RCC 7860 (cell line): ENCODE results near the gene NPAS3.

ENCODE experiments used
- DNase-seq: peaks from one replicate; pipeline ENCODE4 v3.0.0-alpha.2; 2015; ENCODE audit warnings: low spot score
- FAIRE-seq: peaks from 2 replicates; lab custom pipeline; 2012; peaks lifted over from hg19 to GRCh38; lab: Jason Lieb, UNC

NPAS3 gene

DNA sequence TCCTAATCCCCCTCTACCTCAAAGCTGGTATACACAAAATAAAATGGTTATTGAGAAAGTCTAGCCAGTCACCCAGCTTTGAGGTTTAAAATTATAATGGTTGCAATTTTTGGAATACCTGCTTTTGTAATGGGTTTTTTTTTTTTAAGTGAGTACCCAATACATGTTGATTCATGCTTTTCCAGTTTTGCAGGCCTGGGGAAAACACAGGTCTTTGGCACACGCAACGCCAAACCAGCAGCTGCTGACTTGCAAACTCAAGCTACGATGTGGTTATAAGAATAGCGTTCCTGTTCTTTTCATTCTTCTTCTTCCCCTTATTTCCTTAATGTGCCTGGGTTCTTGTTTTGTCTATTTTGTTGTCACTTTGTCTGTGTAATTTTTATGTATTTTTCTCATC is 779.2 kb downstream of the NPAS3 start:
- FAIRE-seq: no peak

DNA sequence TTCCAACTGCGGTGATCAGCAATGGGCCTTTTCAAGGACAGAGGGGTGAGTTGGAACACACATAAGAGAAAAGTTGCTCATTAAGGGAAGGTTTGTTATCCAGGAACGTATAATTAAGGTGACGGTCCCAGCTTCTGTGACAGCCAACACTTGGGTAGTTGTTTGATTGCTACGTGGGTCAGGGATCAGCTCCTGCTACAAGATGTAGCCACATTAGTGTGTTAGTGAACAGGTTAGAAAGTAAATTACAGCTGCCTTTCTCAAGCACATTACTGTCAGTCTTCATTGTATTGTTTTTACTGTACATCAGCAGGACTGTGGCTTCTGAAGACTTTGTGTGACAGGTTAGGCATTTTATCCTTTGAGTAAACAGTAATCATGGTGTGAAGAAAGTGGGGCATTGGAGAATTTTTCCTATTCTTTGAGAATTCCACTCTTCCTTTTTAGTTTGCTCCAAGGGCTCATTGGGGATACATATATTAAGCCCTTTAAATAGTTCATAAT is 781.7 kb downstream of the NPAS3 start:
- FAIRE-seq: no peak
- DNase-seq: no peak

More for the DNA sequence above, 779.2 kb downstream of the NPAS3 start:
- no peak for DNase-seq

DNA sequence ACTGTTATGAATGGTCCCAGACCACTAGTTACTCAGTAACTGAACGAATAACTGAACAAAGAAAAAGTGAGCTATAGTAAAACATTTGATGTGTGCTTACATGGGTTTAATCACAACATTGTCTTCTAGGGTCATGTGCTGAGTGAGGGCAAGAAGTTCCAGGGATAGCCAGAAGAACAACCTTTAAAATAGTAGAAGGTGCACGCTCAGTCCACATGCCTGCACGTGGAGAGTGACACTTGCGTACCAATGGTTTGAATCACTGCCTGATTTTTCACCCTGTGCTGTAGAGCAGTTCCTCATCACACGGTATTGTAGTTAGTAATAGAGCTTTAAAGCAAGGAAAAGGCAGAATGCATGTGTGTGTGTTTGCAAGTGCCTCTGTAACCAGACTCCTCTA is 788.0 kb downstream of the NPAS3 start:
- DNase-seq (no peak), FAIRE-seq (no peak)

DNA sequence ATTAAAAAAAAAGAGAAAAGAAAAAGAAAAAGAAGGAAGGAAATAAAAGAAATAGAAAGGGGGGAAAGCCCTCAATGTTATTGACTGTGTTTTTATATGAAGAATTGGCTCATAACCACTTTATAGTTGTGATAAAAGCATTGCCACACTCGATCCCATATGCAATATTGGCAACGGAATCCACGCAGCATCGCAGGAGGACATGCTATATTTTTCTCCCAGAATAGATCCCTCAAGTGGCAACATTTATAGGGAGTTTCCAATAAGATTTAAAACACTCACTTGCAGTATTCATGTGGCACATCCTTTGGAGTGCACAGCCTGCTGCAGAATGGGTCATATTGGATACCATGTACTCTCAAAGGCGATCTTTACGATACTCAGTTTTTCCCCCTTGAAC is 788.9 kb downstream of the NPAS3 start:
- FAIRE-seq: no peak
- DNase-seq: no peak

DNA sequence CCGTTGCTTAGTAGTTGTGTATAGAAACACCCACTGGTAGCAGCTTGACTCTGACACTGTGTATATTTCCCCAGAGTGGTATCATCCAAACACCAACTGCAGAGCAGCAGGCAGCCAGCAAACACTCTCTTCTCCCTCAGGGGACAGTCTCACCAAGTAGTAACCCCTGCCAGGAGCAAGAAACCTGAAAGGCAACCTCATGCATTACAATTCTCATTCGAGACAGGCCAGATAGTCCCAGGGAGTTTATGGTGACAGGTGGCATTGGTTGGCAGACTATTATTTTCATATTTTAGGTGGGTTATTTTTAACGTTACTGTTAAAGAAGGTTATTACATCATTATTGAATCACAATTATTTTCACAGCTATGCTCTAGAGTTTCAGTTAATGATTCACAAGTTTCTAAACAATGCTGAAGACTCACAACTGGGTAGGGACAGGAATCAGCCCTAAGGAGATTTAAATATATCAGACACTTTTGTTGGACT is 789.4 kb downstream of the NPAS3 start:
- FAIRE-seq (no peak), DNase-seq (no peak)

DNA sequence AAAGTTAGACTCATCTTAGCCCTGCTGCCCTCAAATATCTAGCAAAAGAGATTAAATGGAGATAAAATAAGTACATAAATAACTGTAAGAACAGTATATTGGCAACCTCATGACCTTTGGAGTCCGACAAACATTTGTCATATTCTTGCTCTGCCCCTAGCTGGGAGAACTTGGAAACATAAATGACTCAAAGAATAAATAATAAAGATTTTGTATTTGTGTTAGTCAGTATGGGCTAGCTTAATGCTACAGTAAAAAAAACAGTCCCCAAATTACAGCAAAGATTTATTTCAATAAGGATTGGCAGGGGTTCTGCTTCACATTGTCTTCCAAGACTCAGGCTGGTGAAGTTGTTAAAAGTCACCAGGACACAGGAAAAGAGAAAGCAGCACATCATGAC is 791.5 kb downstream of the NPAS3 start:
- DNase-seq (no peak), FAIRE-seq (no peak)

DNA sequence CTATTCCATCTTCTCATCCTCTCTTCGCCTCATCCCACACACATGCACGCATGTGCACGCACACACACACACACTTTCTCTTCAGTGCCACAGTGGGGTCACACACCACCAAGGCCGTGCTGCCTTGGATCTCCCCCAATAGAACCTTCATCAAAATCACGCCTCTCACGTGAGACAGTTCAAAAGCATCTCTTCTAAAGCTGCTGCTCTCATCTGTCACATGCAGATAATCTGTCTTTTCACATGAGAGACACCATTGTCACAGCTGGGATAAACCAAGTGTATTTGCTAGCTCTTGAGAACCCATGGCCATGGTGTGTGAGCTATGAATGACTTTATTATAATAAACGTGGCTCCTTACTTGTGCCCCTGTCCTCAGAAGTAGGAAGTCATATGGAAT is 793.5 kb downstream of the NPAS3 start:
- DNase-seq (no peak), FAIRE-seq (no peak)

DNA sequence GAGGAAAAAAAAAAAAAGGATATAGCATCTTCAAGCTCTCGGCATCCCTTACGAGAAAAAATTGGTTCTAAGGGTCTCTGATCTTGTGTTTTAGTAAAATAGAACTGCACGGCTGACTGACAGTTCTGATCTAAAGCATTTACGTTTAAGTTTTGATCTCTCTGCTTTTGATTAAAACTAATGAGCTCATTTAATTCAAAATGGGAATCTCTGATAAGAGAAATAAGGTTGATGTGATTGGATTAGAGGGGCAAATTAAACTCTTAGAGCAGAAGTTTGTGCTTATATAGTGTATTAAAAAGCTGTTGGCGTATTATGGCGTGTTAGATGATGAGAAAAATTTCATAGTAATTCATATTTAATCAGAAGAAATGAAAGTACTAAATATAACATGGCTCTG is 794.6 kb downstream of the NPAS3 start:
- FAIRE-seq (no peak), DNase-seq (no peak)

DNA sequence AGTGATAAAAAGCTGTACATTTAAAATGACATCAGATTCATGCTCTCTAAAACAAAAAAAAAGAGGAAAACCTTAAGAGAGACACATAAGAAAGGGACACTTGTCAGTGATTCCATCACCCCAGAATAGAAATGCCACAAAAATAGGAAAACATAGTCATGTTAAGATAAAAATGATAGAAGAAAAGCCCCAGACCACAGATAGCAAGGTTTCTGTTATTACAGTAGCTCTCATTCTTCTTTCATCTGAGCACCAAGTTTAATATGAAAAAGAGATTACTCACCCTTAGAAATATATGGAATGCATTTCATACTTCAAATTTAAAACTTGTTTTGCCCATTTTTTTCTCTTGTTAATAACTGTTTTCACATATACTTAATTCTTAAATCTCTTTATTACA is 795.0 kb downstream of the NPAS3 start:
- FAIRE-seq: no peak
- DNase-seq: no peak

DNA sequence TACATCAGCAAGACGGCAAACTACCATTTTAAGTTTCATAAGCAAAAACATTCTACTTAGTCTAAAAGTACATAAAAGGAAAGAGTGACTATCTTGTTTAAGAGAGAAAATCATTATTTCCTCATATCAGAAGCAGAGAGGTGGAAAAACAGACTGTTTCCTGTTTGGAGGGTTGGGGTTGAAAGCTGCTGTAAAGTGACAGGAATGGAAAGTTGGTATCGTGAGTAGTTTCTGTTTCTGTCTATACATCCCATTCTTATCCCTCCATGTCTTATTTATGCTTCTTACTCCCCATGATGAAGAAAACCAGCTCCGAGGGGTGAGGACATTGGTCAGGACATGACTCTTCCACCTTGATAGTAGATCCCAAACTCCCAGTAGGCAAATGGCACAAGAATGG is 795.7 kb downstream of the NPAS3 start:
- FAIRE-seq (no peak), DNase-seq (no peak)

DNA sequence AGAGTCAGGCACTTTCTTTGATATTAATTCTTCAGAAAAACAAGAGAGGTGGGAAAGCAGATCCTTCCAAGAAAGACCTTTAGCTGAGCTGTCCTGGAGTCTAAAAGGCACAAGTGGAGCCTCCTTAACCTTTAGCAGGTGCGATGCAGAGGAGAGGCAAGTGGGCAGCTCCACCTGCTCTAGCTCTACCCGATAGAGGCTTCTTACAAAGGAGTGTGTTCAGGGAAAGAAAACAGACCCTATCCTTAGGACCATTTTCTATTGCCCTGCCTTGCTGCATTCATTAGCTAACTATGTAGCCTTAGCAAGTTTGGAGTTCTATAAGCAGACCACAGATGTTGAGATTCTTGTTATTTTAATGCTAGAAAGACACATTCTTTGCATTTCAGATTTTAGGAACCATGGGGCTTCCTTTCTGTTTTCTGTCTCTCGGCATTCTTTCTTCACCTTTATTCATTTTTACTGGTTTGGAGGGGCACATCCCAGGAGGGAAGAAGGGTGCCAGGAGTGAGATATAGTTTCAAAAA is 797.7 kb downstream of the NPAS3 start:
- DNase-seq (no peak), FAIRE-seq (no peak)

DNA sequence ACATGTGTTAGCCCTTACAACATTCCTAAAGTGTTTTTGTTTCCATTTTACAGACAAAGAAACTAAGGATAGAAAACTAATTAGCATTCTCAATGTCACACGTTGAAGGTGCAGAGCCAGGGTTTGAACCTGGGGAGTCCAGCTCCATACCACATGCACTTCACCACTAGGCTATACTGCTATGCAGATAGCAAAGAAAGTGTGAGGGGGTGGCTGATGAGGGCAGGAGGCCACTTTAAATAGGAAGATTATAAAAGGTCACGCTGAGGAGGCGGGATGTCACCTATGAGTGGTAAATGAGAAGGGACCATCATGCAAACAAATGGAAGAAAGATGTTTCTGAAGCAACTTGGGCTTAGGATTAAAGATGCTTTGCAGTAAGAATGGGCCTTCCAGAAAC is 798.3 kb downstream of the NPAS3 start:
- DNase-seq (no peak), FAIRE-seq (no peak)

DNA sequence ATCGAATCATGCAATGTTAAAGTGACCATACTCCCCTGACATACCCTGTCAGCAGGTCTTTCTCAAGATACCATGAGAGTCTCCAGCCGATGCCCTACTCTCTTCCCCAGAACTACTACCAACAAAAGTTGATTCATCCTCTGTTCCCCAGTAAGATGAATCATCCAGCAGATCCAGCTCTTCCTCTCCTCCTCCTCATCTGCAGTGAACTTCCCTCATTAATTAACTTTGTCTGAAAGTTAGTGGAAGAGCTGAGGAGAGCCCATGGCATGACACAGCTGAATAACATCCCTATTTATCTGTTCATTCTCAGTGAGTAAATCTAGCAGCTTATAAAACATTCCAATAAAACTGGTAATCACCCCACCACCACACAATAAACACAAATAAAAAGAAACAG is 798.8 kb downstream of the NPAS3 start:
- peak; percentile 58 for DNase-seq
- no peak for FAIRE-seq

DNA sequence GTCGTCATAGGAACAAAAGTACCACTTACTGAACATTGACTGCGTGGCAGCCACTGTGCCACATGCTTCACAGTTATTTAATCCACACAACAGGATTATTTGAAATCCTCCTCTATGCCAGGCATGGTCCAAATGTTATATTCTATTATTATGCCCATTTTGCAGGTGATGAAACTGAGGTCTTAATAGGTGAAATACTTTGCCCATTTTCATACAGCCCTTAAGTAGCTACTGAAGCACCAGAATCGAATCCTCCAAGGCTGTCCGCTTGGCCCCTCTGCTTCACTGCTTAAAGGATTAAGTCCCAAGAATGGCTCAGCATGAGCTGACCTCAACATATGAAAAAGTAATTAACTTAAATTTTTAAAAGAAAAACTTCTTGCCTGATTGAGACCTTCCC is 799.4 kb downstream of the NPAS3 start:
- DNase-seq (no peak), FAIRE-seq (no peak)

DNA sequence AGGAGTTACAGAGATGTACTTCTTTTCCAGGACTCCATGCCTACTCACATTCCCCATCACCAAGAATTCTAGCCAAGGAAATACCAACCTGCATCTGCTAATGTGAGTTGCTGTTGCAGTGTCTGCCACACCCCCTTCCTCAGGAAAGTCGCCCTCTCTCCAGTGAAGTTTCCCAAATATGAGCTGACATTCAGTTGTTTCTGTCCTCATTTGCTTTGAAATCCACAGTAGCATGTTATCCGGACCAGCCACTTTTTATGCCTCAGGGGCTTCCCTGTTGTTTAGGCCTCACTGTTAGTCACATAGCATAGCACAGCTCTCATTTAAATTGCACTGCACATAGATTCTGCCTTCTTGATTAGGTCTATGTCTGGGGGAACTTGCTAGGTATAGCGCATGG is 799.8 kb downstream of the NPAS3 start:
- no peak for DNase-seq
- FAIRE-seq: no peak

DNA sequence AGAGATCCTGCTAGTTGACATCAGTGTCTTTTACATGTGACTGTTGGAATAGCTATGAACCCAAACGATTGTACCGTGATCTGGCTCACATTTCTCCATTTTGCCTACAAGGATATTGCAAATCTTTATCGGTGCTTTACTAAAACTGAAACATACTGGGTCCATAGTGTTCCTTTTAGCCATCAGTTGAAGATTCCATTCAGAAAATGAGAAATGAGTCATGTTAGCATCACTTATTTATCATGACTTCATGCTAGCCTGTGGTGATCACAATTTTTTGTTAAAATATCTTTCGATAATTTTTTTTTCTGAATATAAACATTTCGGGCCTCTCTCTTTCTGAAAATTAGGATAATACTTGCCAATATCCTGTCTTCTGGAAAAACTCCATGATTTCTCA is 801.9 kb downstream of the NPAS3 start:
- DNase-seq (no peak), FAIRE-seq (no peak)

DNA sequence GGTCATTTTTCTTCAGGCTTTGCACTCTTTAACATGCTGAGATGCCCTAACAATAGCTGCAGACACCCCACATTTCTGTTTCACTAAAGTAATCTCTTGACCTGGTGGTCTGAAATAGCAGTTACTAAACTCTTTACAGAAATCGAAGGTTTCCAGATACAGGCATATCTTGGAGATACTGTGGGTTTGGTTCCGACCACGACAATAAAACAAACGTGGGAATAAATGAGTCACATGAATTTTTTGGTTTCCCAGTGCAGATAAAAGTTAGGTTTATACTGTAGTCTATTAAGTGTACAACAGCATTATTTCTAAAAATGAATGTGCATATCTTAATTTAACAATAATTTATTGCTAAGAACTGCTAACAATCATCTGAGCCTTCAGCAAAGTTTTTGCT is 803.5 kb downstream of the NPAS3 start:
- FAIRE-seq: no peak
- no peak for DNase-seq

DNA sequence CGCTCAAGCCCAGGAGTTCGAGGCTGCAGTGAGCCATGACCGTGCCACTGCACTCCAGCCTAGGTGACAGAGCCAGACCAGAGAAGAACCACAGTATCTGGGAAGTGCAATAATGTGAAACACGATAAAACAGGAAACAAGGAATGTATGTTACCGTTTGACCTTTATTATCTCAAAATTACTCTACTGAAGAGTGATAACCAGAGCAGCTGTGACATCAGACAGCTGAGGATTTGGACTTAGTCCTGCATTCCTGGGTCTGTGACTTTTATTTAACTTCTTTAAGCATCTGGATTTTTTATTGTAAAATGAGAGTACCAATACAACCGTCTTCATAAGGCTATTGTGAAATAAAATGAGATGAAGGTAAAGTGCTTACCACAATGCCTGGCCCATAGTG is 806.5 kb downstream of the NPAS3 start:
- FAIRE-seq (no peak), DNase-seq (no peak)

DNA sequence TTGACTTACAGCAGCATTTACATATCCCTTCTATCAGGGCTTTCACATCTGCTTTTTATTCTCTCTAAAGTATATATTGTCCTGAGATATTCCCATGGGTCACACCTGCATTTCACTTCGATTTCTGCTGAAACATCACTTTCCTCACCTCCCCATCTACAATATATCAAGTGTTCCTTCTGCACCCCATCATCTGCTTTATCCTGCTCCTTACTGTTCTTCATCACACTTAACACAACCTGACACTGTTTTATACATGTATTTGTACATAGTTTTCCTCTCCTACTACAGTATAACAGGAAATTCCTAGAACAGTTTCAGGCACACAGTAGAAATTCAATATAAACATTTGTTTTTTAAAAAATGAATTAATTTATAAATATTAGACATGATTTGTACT is 809.1 kb downstream of the NPAS3 start:
- FAIRE-seq (no peak), DNase-seq (no peak)

DNA sequence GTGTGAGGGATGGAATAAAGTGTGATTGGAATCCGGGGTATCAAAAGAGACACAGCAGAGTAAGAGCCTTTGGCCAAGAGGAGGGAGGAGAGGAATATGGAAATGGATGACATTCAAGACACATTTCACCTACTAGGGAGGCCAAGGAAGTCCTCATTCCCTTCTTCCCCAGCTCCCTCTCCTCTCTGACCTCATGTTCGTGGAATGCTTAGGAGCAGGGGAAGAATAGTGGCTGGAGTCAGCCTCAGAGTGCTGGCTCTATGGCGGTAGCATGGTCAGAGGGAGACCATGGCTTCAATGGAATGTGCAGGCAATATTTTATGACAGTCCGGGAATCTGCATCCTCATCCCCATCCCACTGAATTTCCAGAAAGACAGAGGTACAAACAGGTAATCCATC is 815.6 kb downstream of the NPAS3 start:
- DNase-seq: no peak
- no peak for FAIRE-seq

DNA sequence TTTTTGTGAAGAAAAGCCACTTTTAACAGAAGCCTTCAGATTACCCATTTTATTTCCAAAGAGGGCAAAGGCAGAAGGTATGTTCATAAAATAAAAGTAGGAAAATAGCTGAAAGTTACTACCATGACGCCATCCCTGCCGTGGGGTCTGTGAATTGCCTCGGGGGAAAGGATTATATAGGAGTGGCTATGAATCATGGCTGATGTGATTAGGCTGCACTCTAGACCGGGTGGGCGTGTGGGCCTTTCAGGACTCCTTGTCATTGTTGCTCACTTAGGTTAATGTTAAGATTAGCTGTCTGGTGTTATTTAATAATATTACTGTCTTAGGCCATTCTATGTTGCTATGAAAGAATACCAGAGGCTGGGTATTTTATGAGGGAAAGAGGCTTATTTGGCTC is 816.7 kb downstream of the NPAS3 start:
- no peak for FAIRE-seq
- no peak for DNase-seq

DNA sequence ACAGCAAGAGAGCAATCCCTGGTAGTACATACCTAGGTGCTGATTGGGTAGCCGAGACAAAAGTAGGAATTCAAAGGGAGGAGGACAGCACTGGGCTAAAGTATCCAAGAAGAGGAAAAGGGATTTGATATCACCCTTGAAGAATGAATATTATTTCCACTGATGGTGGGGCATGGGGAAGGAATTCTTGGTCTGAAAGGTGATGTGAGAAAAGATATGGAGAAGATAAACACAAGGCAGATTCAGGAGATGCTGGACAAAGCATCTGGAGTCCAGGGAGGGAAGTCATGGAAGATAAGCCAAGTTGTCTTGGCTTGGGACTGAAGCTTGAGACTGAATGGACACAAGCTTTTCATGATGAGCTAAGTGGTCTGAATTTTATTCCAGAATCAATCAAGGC is 818.2 kb downstream of the NPAS3 start:
- DNase-seq (no peak), FAIRE-seq (no peak)

DNA sequence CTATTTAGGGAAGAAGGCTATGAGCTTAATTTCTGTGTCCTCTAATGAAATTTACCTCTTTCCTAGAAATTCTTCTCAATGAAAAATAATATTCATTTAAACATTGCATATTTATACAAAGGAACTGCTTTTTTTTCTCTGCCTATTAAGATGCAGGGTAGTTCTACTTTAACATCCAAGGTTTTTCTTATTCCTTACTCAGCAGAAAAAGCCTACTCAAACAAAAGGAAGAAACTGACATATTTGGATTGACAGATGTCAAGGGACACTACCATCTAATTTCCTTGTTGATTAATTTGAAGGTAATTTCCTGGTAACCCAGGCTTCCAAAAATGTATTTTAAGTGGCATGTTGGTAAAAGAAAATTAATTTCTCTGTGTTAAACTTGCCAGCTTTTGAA is 819.9 kb downstream of the NPAS3 start:
- no peak for DNase-seq
- no peak for FAIRE-seq
